GM18502 (cell line): Measurements from ENCODE around the gene PCYT2.

Experiments used
- ATAC-seq: cut with Tn5 transposase; IDR thresholded peaks from one replicate; pipeline ENCODE4 v1.9.1; 2021; ENCODE audit warnings: mild to moderate bottlenecking; ENCODE audit not compliant: unreplicated experiment, poor library complexity

The PCYT2 gene

GRCh38 chr17:81916234-81917001, 5.2 kb upstream of the PCYT2 start:
- ATAC-seq = no peak

- no peak for ATAC-seq
Observed at GRCh38 chr17:81915331-81915730, 4.1 kb upstream of the PCYT2 start.

DNA sequence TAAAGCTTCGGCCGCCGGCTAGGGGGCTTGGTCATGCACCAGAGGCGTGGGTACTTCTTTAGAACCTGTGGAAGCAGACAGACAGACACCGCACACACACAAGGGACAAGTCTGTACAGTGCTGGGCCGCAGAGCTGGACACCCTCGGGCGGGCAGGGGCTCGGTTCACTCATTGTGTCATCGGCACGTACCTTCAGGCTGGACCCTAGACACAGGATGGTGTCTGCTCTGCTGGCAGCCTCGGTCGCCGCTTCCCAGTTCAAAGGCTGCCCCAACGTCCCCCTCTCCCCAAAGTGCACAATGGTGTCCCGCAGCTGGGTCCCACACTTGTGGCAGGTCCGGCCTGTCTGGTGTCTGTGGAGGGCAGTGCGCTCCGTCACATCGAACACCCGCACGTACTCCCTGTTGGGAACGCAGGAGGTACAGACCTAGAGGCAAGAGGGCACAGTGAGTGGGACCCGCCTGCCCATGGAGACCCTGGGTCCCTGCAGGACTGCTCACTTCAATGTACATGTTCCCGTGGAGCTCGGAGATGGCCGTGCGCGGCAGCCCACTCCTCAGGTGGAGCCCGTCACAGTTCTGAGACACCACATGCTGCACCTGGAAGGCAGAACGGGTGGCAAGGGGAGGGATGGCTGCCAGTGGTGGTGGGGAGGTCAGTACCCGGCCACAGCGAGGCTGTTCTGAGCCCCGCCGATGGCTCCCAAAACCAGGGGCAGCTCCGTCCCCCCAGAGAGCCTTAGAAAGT, 3.1 kb upstream of the PCYT2 start:
- no peak for ATAC-seq

DNA sequence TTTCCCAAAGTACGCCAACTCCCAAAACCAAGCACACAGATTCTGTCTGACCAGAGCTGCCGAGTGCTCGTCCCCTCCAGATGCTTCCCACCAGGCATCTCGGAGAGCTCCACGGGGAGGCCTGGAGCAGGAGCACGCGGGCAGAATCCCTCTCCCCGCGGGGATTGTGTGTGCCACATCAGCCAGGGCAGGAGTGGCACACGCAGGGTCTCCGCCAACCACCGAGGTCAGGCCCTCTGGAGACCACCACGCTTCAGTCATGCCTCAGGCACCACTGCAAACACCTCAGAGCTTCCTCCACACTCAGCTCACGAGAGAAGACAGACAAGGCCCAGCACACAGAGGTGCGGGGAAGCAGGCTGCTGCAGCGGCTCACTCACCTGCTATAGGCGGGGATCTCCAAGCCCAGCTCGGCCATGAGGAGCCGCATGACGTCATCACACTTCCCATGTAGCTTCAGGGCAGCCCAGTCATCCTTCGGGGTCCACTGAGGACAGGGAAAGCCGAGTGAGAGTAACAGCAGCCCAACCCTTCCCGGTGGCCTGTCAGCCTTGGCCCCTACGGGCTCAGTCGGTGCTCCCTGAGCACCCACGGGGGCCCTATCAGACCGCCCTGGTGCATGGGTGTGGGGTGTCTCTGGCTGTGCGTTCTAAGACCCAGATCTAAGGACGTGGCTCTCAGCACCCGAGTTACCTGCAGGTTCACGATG, 2.3 kb upstream of the PCYT2 start:
- no peak for ATAC-seq

DNA sequence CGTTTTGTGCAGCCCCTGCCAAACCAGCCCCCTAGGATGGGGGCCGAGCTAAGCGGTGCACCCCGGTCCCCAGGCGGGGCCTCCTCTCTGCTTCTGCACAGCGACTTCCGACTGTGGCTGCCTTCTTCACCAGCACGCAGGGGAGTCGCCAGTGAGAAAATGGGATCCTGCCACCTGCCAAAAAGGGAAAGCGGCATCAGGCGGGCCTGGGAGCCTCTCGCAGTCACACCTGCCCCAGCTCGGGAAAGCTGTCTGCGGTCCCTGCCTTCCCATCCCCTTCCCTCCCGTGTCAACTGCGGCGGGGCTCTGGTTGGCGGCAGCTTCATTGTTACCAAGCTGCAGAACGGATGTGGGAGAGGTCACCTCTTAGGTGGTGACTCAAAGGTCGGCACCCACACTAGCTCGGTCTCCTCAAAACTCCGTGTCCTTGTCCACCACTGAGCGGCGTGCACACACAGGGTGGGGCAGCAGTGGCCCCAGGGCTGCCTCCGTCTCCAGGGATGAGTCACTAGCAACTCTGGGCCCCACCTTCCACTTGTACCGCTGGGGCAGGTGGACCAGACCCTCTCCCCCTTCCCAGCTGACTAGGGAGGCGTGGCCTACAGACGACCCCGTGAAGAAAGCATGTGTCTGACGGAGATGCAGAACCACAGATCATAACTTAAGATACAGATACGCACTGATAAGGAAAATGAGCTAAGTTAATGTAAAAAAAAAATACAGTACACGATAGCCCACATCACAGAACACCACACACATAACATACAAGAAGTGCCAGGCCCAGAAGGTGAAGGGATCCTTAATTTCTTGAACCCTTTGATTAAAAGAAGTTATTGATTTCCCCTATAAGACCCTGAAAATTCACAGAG, 1.5 kb upstream of the PCYT2 start:
- ATAC-seq = no peak

- no peak for ATAC-seq
Observed at GRCh38 chr17:81911969-81912368, 770 bp upstream of the PCYT2 start.

DNA sequence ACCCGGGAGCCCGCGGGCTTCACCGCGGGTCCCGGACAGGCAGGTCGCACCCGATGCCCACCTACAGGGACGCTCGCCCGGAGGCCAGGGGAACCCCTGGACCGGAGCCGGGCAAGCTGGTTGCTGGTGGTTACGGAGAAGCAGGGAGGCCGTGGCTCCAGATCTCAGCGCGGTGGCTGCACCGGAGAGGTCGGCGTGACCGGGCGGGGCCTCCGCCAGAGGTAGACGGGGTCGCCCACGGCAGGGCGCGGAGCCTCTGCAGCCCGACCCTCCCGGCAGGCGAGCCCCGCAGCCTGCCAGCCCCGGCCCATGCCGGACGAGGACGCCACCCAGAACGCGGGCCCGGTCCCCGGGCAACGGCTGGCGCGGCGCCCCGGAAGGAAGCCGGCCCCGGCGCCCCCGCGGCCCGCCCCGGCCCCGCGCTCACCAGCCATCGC, 341 bp downstream of the PCYT2 start:
- no peak for ATAC-seq

DNA sequence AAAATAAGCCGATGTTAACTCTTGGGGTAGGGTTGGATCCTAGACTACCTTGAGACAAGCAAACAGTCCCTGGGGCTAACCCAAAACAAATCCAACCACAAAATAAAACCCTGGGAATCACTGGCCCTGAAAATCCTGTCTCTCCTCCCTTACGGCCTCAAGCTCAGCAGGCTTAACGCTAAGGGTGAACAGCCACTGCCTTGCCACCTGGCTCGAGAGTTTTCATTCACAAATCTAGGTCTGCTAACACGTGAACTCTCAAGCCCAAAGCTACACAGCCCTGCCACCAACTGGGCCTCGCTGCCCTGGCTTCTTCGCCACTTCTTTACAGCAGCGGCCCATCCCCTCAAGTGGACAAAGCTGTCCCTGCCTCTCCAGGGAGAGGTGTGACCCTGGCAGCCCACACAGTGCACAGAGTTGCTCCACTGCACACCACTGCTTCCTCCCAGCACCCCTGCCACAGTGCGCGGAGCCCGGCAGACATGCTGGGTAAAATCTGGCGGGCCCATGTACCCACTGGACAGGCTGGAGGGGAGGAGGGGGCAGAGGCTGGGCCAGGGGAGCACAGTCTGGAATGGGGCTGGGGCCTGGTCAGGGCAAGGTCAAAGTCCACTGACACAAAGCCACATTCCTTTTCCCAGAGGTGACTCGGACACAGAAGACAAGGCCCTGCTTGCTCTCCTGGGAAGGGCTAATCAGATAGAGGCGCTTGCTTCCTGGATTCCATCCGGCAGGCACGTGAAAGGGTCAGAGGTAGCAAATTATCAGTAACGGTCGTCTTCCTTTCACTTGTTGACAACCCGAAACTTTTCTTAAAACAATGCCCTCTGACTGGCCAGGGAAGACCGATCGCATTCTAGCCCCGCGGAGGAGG, 996 bp downstream of the PCYT2 start:
- ATAC-seq = no peak

DNA sequence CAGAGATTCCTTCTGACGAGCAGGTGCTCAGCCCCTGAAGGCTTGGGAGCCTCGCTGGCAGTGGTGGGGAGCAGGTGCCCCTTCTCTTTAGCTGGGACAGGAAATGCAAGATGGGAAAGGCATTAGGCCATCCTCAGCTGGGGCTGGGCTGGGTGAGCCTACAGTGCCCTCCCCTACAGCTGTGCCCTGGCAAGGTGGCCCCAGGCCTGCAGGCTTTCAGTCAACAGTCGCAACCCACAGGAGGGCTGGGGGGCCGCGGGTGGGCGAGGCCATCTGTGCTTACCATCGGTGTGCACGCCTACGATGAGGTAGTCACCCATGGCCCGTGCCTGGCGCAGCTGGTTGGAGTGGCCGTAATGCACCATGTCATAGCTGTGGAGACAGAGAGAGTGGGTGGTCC, 2.0 kb downstream of the PCYT2 start:
- no peak for ATAC-seq

GRCh38 chr17:81908793-81909192, 2.4 kb downstream of the PCYT2 start:
- no peak for ATAC-seq

- no peak for ATAC-seq
Observed at GRCh38 chr17:81907219-81908145, 3.7 kb downstream of the PCYT2 start.

- no peak for ATAC-seq
Observed at GRCh38 chr17:81906476-81907218, 4.6 kb downstream of the PCYT2 start.

GRCh38 chr17:81905993-81906392, 5.2 kb downstream of the PCYT2 start:
- ATAC-seq = no peak

DNA sequence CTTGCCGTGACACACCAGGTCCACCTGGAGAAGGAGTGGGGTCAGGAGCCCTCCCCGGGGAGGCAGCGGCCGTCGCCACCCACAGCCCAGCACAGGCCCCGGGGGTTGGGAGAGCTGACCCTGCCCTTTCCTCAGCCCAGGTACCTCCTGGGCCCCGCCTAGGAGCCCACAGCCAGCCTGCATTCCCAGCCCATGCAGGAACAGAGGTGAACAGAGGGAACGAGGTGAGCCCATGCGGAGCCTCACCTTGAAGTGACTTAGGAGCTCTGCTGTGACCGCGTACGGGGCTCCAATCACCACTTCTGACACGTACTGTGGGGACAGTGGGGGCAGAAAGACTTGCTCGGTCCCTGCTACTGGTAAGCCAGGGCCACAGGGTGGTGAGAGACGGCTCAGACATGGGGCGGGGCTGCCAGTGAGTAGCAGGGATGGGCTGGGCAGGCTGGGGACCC, 5.7 kb downstream of the PCYT2 start:
- no peak for ATAC-seq

GRCh38 chr17:81904600-81905423, 6.4 kb downstream of the PCYT2 start:
- no peak for ATAC-seq

DNA sequence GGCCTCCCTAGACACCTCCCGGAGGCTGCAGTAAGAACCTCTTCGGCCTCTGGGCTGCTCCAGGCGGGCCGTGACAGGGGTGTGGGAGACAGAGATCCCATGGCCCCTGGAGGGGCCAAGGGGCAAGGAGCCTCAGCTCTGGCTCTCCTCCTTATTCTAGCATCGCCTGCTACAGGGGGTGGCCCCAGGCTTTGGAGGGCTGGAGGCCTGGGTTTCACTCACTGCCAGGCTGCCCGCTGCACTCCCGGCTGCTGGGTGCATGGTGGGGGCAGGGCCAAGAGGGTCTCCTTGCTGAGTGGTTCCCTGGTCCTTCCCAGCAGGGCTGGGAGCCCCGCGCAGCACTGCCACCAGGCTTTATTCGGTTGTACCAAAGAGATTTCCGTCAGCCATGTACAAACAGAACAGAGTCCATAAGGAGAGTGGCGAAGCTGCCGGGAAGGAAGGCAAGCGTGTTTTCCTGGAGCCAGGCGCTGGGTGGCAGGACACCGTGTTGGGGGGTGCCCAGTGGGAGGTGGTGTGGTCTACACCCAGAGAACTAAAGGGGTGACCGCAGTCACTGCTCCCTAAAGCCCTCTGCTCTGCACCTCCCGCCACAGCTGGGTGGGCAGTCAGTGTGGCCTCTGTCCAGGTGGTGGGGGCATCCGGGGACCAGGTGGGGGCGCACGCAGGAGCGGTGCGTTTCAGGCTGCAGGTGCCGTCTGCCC, 7.2 kb downstream of the PCYT2 start:
- ATAC-seq = no peak
